ENCODE data around the gene DUSP21. TPM values are rescaled to one million over a fixed set of nuclear protein-coding genes. Genes with fewer than 3 reads are reported as not detected.

DUSP21 gene
- total RNA-seq (not detected), polyA plus RNA-seq (not detected)
- long read RNA-seq, donor 1, result 0 reads
- long read RNA-seq, donor 2, result 0 reads
- long read RNA-seq, donor 3, result 0 reads

DNA sequence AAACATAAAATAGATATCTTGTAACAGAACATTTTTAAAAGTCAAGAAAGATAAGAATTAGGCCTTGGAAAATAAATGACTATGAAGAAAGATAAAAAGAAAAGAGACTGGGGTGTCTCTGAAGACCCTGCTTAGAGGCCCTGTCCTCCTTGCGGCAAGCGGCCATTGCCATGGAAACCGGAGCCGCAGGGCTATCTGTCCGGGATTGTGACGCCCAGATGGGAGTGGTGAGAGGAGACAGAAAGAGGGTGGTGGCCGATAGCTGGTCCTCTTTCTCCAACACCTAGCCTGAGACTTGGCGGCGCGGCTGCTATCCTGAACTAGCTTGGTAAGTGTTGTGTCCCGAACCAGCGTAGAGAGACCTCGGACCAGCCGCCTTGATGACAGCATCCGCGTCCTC is at the start of gene DUSP21:
TSS of gene DUSP21 (plus strand) at position 269 of the 400 bp plus-strand sequence. CDS start at position 381, 112 bp downstream.
- no peaks in the 10 kb centered on the region for H3K27me3 ChIP-seq
- H3K27ac ChIP-seq, result no peak within 1 kb of the TSS
- TF ChIP-seq, protein P1, sequence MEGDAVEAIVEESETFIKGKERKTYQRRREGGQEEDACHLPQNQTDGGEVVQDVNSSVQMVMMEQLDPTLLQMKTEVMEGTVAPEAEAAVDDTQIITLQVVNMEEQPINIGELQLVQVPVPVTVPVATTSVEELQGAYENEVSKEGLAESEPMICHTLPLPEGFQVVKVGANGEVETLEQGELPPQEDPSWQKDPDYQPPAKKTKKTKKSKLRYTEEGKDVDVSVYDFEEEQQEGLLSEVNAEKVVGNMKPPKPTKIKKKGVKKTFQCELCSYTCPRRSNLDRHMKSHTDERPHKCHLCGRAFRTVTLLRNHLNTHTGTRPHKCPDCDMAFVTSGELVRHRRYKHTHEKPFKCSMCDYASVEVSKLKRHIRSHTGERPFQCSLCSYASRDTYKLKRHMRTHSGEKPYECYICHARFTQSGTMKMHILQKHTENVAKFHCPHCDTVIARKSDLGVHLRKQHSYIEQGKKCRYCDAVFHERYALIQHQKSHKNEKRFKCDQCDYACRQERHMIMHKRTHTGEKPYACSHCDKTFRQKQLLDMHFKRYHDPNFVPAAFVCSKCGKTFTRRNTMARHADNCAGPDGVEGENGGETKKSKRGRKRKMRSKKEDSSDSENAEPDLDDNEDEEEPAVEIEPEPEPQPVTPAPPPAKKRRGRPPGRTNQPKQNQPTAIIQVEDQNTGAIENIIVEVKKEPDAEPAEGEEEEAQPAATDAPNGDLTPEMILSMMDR (IDR thresholded peaks at IDR 0.05), result no peak
- no peak for TF ChIP-seq POLR2A (IDR thresholded peaks at IDR 0.05)
- WGBS, 4 donors, result 78 to 83% (median 81%) methylated on average over 16 of the region's 16 CpGs
- DNase-seq (no peak), ATAC-seq (no peak)
- H3K4me3 ChIP-seq, result no peak within 1 kb of the TSS
- no peaks in the 10 kb centered on the region for H3K36me3 ChIP-seq
- intact Hi-C loops (cut with DNase I), result no loop called here
- H3K9me3 ChIP-seq, result no peaks in the 10 kb centered on the region
- H3K4me1 ChIP-seq, result no peaks in the 10 kb centered on the region

- no peak for DNase-seq
- Histone ChIP-seq H3K4me3 (no peak overlapping the region), H3K27me3 (no peaks in the 10 kb centered on the region), H3K4me1 (no peaks in the 10 kb centered on the region), H3K36me3 (no peaks in the 10 kb centered on the region), H3K27ac (no peak overlapping the region), H3K9me3 (no peaks in the 10 kb centered on the region)
- WGBS, 4 donors, result 69 to 83% (median 76%) methylated on average over 3 of the region's 3 CpGs
- intact Hi-C loops (cut with DNase I), result no loop called here
- TF ChIP-seq, protein P1 (IDR thresholded peaks at IDR 0.05), result no peak
- TF ChIP-seq POLR2A (IDR thresholded peaks at IDR 0.05), result no peak
- ATAC-seq, result no peak
Measured at GRCh38 chrX:44795945-44796450, 47.8 kb upstream of the DUSP21 start.

- Histone ChIP-seq H3K27ac (no peak overlapping the region), H3K4me1 (no peaks in the 10 kb centered on the region), H3K36me3 (no peaks in the 10 kb centered on the region), H3K27me3 (no peaks in the 10 kb centered on the region), H3K4me3 (no peak overlapping the region), H3K9me3 (no peaks in the 10 kb centered on the region)
- ATAC-seq (no peak), DNase-seq (no peak)
- intact Hi-C loops (cut with DNase I), result no loop called here
- TF ChIP-seq POLR2A (IDR thresholded peaks at IDR 0.05), result no peak
- TF ChIP-seq, protein P1 (IDR thresholded peaks at IDR 0.05), result no peak
- WGBS, 4 donors, result 59 to 79% (median 70%) methylated on average over 2 of the region's 2 CpGs
Measured at GRCh38 chrX:44802613-44803012, 41.2 kb upstream of the DUSP21 start.

- intact Hi-C loops (cut with DNase I), result no loop called here
- no peaks in the 10 kb centered on the region for H3K36me3 ChIP-seq
- DNase-seq (no peak), ATAC-seq (no peak)
- TF ChIP-seq, protein P1 (IDR thresholded peaks at IDR 0.05), result no peak
- TF ChIP-seq POLR2A (IDR thresholded peaks at IDR 0.05), result no peak
- no peak overlapping the region for H3K27ac ChIP-seq
- no peaks in the 10 kb centered on the region for H3K4me1 ChIP-seq
- no peak overlapping the region for H3K4me3 ChIP-seq
- no peaks in the 10 kb centered on the region for H3K9me3 ChIP-seq
- peaks cover 0 to 9% (median 0%) of the 10 kb centered on the region in 9 donors for H3K27me3 ChIP-seq
Measured at GRCh38 chrX:44815681-44816080, 28.1 kb upstream of the DUSP21 start.

Data from heart left ventricle (tissue), 16 donors.